WTC11 (cell line): ENCODE data around the gene SLC26A11.

Experiments used
- ARID4B ChIP-seq: sonication (generic); formaldehyde crosslinking; IDR thresholded peaks from 2 replicates; pipeline ENCODE4 v1.8.0; 2023; ENCODE audit warnings: missing genetic modification reagents, mild to moderate bottlenecking, borderline replicate concordance
- ATF3 ChIP-seq: sonication (generic); formaldehyde crosslinking; conservative IDR thresholded peaks from 2 replicates; pipeline ENCODE4 v1.8.1; 2022; ENCODE audit warnings: mild to moderate bottlenecking, missing genetic modification reagents
- CREB1 ChIP-seq: sonication (generic); formaldehyde crosslinking; IDR thresholded peaks from 2 replicates; pipeline ENCODE4 v1.8.0; 2023; ENCODE audit warnings: mild to moderate bottlenecking, missing genetic modification reagents
- CTCF ChIP-seq: fragments of 200-600 bp; IDR thresholded peaks from 2 replicates; pipeline ENCODE4 v1.8.0; 2022; ENCODE audit warnings: antibody characterized with exemption
- ESRRA ChIP-seq: sonication (generic); formaldehyde crosslinking; IDR thresholded peaks from 2 replicates; pipeline ENCODE4 v1.8.1; 2022; ENCODE audit warnings: mild to moderate bottlenecking, missing genetic modification reagents, borderline replicate concordance
- IRF1 ChIP-seq: sonication (generic); formaldehyde crosslinking; IDR thresholded peaks from 2 replicates; pipeline ENCODE4 v1.8.0; 2023; ENCODE audit warnings: missing genetic modification reagents
- MAX ChIP-seq: sonication (generic); formaldehyde crosslinking; IDR thresholded peaks from 2 replicates; pipeline ENCODE4 v1.8.0; 2022; ENCODE audit warnings: mild to moderate bottlenecking, missing genetic modification reagents
- RELA ChIP-seq: sonication (generic); formaldehyde crosslinking; IDR thresholded peaks from 2 replicates; pipeline ENCODE4 v1.8.1; 2022; ENCODE audit warnings: missing genetic modification reagents, mild to moderate bottlenecking, borderline replicate concordance
- SOX15 ChIP-seq: fragments of 250-450 bp; sonication (Bioruptor Pico); IDR thresholded peaks from 2 replicates; pipeline ENCODE4 v1.9.0; 2021; ENCODE audit warnings: mild to moderate bottlenecking
- SP1 ChIP-seq: sonication (generic); formaldehyde crosslinking; conservative IDR thresholded peaks from 2 replicates; pipeline ENCODE4 v1.8.1; 2022; ENCODE audit warnings: missing genetic modification reagents
- TEAD1 ChIP-seq: sonication (generic); formaldehyde crosslinking; IDR thresholded peaks from 2 replicates; pipeline ENCODE4 v1.8.0; 2022; ENCODE audit warnings: mild to moderate bottlenecking, missing genetic modification reagents
- TEAD4 ChIP-seq: sonication (generic); formaldehyde crosslinking; IDR thresholded peaks from 2 replicates; pipeline ENCODE4 v1.8.0; 2022; ENCODE audit warnings: mild to moderate bottlenecking, missing genetic modification reagents
- ZBTB21 ChIP-seq: sonication (generic); formaldehyde crosslinking; IDR thresholded peaks from 2 replicates; pipeline ENCODE4 v1.8.1; 2023; ENCODE audit warnings: mild to moderate bottlenecking, missing genetic modification reagents, borderline replicate concordance
- ZNF416 ChIP-seq: fragments of 250-450 bp; sonication (Bioruptor Pico); IDR thresholded peaks from 2 replicates; pipeline ENCODE4 v1.9.0; 2021; ENCODE audit warnings: mild to moderate bottlenecking, inconsistent platforms

- TF ChIP-seq CTCF (no peak), SP1 (CRISPR knock-in tag) (no peak), ATF3 (CRISPR knock-in tag) (no peak), ESRRA (CRISPR knock-in tag) (no peak), ARID4B (CRISPR knock-in tag) (no peak), ZBTB21 (CRISPR knock-in tag) (no peak), IRF1 (no peak), MAX (CRISPR knock-in tag) (no peak), SOX15 (no peak), CREB1 (CRISPR knock-in tag) (no peak), RELA (no peak), TEAD4 (CRISPR knock-in tag) (no peak), TEAD1 (CRISPR knock-in tag) (no peak), ZNF416 (CRISPR knock-in tag) (no peak)
These were observed 519 bp upstream of the SLC26A11 start for GRCh38 chr17:80219763-80220053.
